Erythroblast (primary cell): ENCODE measurements around the gene SPACA7.

Experiments
- GATA1 ChIP-seq: IDR thresholded peaks from 2 replicates; pipeline ENCODE4 v1.6.1; 2011; ENCODE audit warnings: low read depth, mild to moderate bottlenecking, control low read depth, low read length, moderate library complexity
- POLR2A ChIP-seq: IDR thresholded peaks from 2 replicates; pipeline ENCODE4 v1.6.1; 2011; ENCODE audit warnings: mild to moderate bottlenecking, low read length

DNA sequence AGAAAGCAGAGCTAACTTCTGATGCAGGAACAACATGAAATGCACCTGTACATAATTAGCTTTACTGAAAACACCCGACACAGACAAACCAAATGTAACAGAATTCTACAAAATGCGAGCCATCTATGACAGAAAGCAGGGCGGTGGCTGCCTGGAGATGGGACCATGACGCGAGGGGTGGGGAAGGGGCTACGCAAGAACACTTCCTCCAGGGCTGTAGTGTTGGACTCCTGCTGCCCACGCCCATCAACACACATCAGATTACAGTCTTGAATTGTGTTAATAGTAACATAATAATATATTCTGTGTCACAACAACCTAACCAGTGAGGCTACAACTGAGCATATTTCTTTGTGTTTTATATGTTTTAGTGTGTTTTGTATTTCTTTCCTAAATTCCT lies 103.2 kb downstream of the SPACA7 start:
- TF ChIP-seq POLR2A (no peak), GATA1 (no peak)
